ENCODE measurements around the gene FBLN1.

DNA sequence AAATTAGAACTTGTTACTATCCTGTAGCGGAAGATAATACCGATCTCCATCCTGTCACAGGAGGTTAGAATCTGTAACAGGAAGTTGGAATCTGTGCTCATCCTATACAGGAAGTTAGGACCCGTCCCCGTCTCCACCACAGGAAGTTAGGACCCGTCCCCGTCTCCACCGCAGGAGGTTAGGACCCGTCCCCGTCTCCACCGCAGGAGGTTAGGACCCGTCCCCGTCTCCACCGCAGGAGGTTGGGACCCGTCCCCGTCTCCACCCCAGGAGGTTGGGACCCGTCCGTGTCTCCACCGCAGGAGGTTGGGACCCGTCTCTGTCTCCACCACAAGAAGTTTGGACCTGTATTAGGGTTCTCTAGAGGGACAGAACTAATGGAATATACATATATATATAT is 52.2 kb downstream of the FBLN1 start:
- TF ChIP-seq, protein P1, sequence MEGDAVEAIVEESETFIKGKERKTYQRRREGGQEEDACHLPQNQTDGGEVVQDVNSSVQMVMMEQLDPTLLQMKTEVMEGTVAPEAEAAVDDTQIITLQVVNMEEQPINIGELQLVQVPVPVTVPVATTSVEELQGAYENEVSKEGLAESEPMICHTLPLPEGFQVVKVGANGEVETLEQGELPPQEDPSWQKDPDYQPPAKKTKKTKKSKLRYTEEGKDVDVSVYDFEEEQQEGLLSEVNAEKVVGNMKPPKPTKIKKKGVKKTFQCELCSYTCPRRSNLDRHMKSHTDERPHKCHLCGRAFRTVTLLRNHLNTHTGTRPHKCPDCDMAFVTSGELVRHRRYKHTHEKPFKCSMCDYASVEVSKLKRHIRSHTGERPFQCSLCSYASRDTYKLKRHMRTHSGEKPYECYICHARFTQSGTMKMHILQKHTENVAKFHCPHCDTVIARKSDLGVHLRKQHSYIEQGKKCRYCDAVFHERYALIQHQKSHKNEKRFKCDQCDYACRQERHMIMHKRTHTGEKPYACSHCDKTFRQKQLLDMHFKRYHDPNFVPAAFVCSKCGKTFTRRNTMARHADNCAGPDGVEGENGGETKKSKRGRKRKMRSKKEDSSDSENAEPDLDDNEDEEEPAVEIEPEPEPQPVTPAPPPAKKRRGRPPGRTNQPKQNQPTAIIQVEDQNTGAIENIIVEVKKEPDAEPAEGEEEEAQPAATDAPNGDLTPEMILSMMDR (IDR thresholded peaks at IDR 0.05; ENCODE audit: extremely low read depth in 1 of 2, insufficient read depth in 1 of 2, low read depth in 1 of 2, low read length in 2 of 2), result no peak
- TF ChIP-seq, protein P2, sequence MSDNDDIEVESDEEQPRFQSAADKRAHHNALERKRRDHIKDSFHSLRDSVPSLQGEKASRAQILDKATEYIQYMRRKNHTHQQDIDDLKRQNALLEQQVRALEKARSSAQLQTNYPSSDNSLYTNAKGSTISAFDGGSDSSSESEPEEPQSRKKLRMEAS (IDR thresholded peaks at IDR 0.05; ENCODE audit: insufficient read depth, insufficient read length), result no peak
- TF ChIP-seq EZH2 (IDR thresholded peaks at IDR 0.05; ENCODE audit: borderline replicate concordance, low read depth, low read length, severe bottlenecking), result no peak
- TF ChIP-seq POLR2A (IDR thresholded peaks at IDR 0.05; ENCODE audit: low read depth, low read length), result no peak
- no peak for TF ChIP-seq GATA2 (IDR thresholded peaks at IDR 0.05; ENCODE audit: insufficient read depth, insufficient read length, low read depth, low read length)
- TF ChIP-seq POLR2AphosphoS5 (IDR thresholded peaks at IDR 0.05; ENCODE audit: insufficient read depth, low read depth, low read length), result no peak
- no peak for TF ChIP-seq MYC (IDR thresholded peaks at IDR 0.05; ENCODE audit: low read depth, low read length)
- no peak for TF ChIP-seq JUN (IDR thresholded peaks at IDR 0.05; ENCODE audit: borderline replicate concordance, insufficient read depth, insufficient read length, low read depth)
- TF ChIP-seq FOS (IDR thresholded peaks at IDR 0.05; ENCODE audit: borderline replicate concordance, insufficient read depth, low read length), result no peak

Data from endothelial cell of umbilical vein (primary cell).